ENCODE measurements around the gene NBEA. TPM values are rescaled to one million over a fixed set of nuclear protein-coding genes. Genes with fewer than 3 reads are reported as not detected.
A peak's percentile ranks its signal among the peaks of the same experiment; 100 is the strongest.

The NBEA gene
- total and polyA plus RNA-seq, 12 donors = 3.1 to 19.7 (median 14.2) TPM

- Histone ChIP-seq H3K27ac (no peak overlapping the region), H3K4me1 (replicated peaks in 1 of 2) (no peaks in the 10 kb centered on the region), H3K36me3 (replicated peaks in 1 of 2) (no peaks in the 10 kb centered on the region), H3K4me3 (no peak overlapping the region), H3K27me3 (no peaks in the 10 kb centered on the region), H3K9me3 (replicated peaks in 1 of 3) (no peaks in the 10 kb centered on the region)
- intact Hi-C loops (cut with DNase I) = loop anchor here in 1 of 2 donors (10.0 kb wide), 1 partner anchor 221 kb away; no protein-coding TSS in a partner anchor
- no peak for DNase-seq
- no peak for TF ChIP-seq POLR2A (IDR thresholded peaks at IDR 0.05)
- TF ChIP-seq, protein P1, sequence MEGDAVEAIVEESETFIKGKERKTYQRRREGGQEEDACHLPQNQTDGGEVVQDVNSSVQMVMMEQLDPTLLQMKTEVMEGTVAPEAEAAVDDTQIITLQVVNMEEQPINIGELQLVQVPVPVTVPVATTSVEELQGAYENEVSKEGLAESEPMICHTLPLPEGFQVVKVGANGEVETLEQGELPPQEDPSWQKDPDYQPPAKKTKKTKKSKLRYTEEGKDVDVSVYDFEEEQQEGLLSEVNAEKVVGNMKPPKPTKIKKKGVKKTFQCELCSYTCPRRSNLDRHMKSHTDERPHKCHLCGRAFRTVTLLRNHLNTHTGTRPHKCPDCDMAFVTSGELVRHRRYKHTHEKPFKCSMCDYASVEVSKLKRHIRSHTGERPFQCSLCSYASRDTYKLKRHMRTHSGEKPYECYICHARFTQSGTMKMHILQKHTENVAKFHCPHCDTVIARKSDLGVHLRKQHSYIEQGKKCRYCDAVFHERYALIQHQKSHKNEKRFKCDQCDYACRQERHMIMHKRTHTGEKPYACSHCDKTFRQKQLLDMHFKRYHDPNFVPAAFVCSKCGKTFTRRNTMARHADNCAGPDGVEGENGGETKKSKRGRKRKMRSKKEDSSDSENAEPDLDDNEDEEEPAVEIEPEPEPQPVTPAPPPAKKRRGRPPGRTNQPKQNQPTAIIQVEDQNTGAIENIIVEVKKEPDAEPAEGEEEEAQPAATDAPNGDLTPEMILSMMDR (IDR thresholded peaks at IDR 0.05) = no peak
- WGBS, 4 donors = 86 to 94% (median 91%) methylated on average over 2 of the region's 2 CpGs
These were observed 8.3 kb upstream of the NBEA start for GRCh38 chr13:34933786-34934185.

GRCh38 chr13:34935841-34936240 is 6.2 kb upstream of the NBEA start:
- no peaks in the 10 kb centered on the region for H3K9me3 ChIP-seq (replicated peaks in 1 of 3)
- H3K4me1 ChIP-seq (replicated peaks in 1 of 2) = no peaks in the 10 kb centered on the region
- no peak for DNase-seq
- no peak overlapping the region for H3K4me3 ChIP-seq
- H3K27ac ChIP-seq = no peak overlapping the region
- 76 to 90% (median 80%) methylated on average over 5 of the region's 5 CpGs for WGBS, 4 donors
- intact Hi-C loops (cut with DNase I) = loop anchor here in 1 of 2 donors (10.0 kb wide), 1 partner anchor 219 kb away; no protein-coding TSS in a partner anchor
- H3K27me3 ChIP-seq = no peaks in the 10 kb centered on the region
- no peaks in the 10 kb centered on the region for H3K36me3 ChIP-seq (replicated peaks in 1 of 2)
- TF ChIP-seq, protein P1 (IDR thresholded peaks at IDR 0.05) = no peak
- TF ChIP-seq POLR2A (IDR thresholded peaks at IDR 0.05) = no peak

DNA sequence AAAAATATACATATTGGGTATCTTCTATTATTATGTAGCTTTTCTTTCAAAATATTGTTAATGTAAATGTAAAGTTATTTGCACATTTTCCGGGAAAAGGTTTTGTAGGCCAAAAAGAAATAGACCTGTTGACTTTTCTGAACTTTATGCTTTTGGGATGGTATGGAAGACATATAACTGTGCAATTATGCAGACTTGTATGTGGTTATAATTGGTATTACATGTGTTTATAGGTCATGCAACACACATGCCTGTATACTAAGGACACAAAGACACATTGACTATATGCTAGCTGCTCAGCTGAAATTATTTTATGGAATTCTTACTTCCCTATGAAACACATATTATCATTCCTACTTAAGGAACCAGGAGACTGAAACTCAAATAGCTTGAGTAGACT is 2.3 kb upstream of the NBEA start:
- no peak for TF ChIP-seq POLR2A (IDR thresholded peaks at IDR 0.05)
- TF ChIP-seq, protein P1 (IDR thresholded peaks at IDR 0.05) = no peak
- no peak overlapping the region for H3K27ac ChIP-seq
- H3K9me3 ChIP-seq (replicated peaks in 1 of 3) = no peaks in the 10 kb centered on the region
- no peak for DNase-seq
- H3K27me3 ChIP-seq = no peaks in the 10 kb centered on the region
- H3K36me3 ChIP-seq (replicated peaks in 1 of 2) = no peaks in the 10 kb centered on the region
- peaks cover 8 to 15% of the 10 kb centered on the region in 2 donors for H3K4me1 ChIP-seq (replicated peaks in 1 of 2)
- no peak overlapping the region for H3K4me3 ChIP-seq
- 93 to 100% (median 97%) methylated on average over 1 of the region's 1 CpG for WGBS, 4 donors
- intact Hi-C loops (cut with DNase I) = loop anchor here in 1 of 2 donors (10.0 kb wide), 1 partner anchor 215 kb away; no protein-coding TSS in a partner anchor

GRCh38 chr13:34941436-34941834 is 635 bp upstream of the NBEA start:
- H3K36me3 ChIP-seq (replicated peaks in 1 of 2) = no peaks in the 10 kb centered on the region
- H3K27ac ChIP-seq = peak overlapping the region in 3 of 5 donors; percentile 64 to 87 (median 80)
- H3K27me3 ChIP-seq = no peaks in the 10 kb centered on the region
- TF ChIP-seq POLR2A (IDR thresholded peaks at IDR 0.05) = no peak
- TF ChIP-seq, protein P1 (IDR thresholded peaks at IDR 0.05) = no peak
- peak overlapping the region in 2 of 4 donors; percentile 88 to 94 for H3K4me3 ChIP-seq
- intact Hi-C loops (cut with DNase I) = no loop called here
- peaks cover 8 to 15% of the 10 kb centered on the region in 2 donors for H3K4me1 ChIP-seq (replicated peaks in 1 of 2)
- DNase-seq = no peak
- WGBS, 4 donors = 6 to 12% (median 8%) methylated on average over 11 to 13 of the region's 13 CpGs
- H3K9me3 ChIP-seq (replicated peaks in 1 of 3) = no peaks in the 10 kb centered on the region
